Muscle layer of duodenum (tissue), 2 donors: Measurements from ENCODE around the gene MEGF10.

Experiments used
- H3K27ac ChIP-seq: one replicate; pipeline ENCODE4 v1.7.0; 2013; ENCODE audit warnings: mild to moderate bottlenecking, low read length
- H3K27me3 ChIP-seq: one replicate; pipeline ENCODE4 v1.7.0; 2013; ENCODE audit warnings: low read depth, mild to moderate bottlenecking, control low read depth, low read length
- H3K36me3 ChIP-seq, 2 donors: one replicate each; pipeline ENCODE4 v1.7.0; 2013; ENCODE audit warnings: low read length in 2 of 2, control low read depth in 1 of 2, mild to moderate bottlenecking in 1 of 2; ENCODE audit not compliant: insufficient read depth in 2 of 2, control insufficient read depth in 1 of 2
- H3K4me1 ChIP-seq, 2 donors: one replicate each; pipeline ENCODE4 v1.7.0; 2013; ENCODE audit warnings: low read length in 2 of 2, mild to moderate bottlenecking in 2 of 2, control low read depth in 1 of 2, moderate library complexity in 1 of 2; ENCODE audit not compliant: insufficient read depth in 2 of 2, control insufficient read depth in 1 of 2
- H3K4me3 ChIP-seq, 2 donors: one replicate each; pipeline ENCODE4 v1.7.0; 2013; ENCODE audit warnings: low read length in 2 of 2, low read depth in 1 of 2, mild to moderate bottlenecking in 1 of 2
- H3K9me3 ChIP-seq, 2 donors: one replicate each; pipeline ENCODE4 v1.7.0; 2013; ENCODE audit warnings: low read length in 2 of 2, control low read depth in 1 of 2, mild to moderate bottlenecking in 1 of 2; ENCODE audit not compliant: control insufficient read depth in 1 of 2
- donor health status: healthy.

MEGF10 gene

DNA sequence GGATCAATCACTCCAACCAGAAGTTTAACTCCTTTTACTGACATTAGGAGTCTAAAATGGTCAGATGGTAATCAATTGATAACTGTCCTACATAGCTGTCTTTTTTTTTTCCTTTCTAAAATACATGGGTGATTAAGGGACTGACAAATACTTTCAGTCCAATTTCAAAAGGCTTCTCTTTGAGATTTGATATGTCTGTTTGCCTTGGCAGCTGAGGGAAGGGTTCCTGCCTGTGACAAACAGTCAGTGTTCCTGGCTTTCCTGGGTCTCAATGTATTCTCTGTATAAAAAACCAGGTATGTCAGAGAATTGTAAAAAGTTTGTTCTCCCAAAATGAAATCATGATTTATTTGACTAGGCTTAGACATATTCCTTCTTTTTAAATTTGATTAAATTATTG is 84.5 kb downstream of the MEGF10 start:
- Histone ChIP-seq H3K9me3 (peaks cover 0 to 6% of the 10 kb centered on the region in 2 donors), H3K27ac (no peak overlapping the region), H3K4me3 (no peak overlapping the region), H3K4me1 (no peaks in the 10 kb centered on the region), H3K36me3 (no peaks in the 10 kb centered on the region), H3K27me3 (no peaks in the 10 kb centered on the region)

DNA sequence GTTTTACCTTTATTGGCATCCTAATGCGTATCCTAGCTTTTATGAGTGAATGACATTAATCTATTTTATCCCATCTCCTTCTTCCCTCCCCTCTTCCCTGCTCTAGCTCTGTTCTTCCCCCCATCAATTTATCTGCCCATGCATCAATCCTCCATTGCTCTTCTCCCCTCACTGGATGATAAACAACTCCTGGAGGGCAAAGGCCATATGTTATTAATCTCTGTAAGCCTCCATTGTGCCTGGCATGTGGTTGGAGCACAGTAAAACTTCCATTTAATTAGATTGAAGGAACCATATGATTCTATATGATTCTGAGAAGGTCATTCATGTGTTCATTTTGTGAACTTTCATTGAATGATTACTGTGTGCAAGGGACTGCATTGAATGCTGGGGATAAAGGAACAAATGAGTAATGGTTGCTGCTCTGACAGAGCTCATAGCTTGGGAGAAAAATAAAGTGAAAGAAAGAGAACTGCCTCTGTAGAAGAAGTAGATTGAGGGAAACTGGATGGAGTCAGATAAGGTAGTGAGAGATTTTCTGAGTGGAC is 85.0 kb downstream of the MEGF10 start:
- Histone ChIP-seq H3K4me1 (no peaks in the 10 kb centered on the region), H3K4me3 (no peak overlapping the region), H3K27ac (no peak overlapping the region), H3K27me3 (no peaks in the 10 kb centered on the region), H3K9me3 (peaks cover 0 to 6% of the 10 kb centered on the region in 2 donors), H3K36me3 (no peaks in the 10 kb centered on the region)

DNA sequence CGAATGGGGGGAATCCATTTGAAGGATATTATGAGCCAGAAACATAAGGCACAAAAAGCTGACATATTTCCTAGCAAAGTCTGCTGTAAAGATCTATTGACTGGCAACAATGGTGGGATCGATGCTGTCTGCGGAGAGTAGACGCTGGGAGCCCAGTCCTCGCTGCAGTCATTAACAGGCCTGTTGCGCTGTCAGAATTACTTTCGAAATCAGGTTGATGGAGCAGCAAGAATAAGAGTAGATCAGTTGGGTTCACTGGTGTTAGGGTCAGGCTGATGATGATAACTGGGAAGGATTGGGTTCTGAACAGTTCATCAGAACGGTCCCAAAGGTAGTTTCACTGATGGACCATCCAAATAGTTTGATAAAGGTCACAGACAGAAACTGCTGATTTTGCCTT is 87.1 kb downstream of the MEGF10 start:
- Histone ChIP-seq H3K9me3 (peaks cover 0 to 6% of the 10 kb centered on the region in 2 donors), H3K36me3 (no peaks in the 10 kb centered on the region)

DNA sequence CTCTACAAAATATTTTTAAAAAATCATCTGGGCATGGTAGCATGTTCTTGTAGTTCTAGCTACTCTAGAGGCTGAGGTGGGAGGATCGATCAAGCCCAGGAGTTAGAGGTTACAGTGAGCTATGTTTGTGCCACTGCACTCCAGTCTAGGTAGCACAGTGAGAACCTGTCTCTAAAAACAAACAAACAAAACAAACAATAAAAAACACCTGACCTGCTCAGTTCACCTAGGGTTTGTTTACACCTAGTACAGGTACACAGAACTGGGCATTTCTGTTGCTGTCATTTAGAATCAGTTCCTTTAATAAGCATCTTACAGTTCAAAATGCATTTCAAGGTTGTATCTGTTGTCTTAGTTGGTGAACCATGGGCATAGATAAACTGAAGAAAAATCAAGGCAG is 95.3 kb downstream of the MEGF10 start:
- Histone ChIP-seq H3K4me3 (no peak overlapping the region), H3K9me3 (peaks cover 0 to 5% of the 10 kb centered on the region in 2 donors), H3K27ac (no peak overlapping the region), H3K36me3 (no peaks in the 10 kb centered on the region), H3K4me1 (no peaks in the 10 kb centered on the region), H3K27me3 (no peaks in the 10 kb centered on the region)

More for the DNA sequence above, 87.1 kb downstream of the MEGF10 start:
- Histone ChIP-seq H3K27me3 (no peaks in the 10 kb centered on the region), H3K27ac (no peak overlapping the region), H3K4me1 (no peaks in the 10 kb centered on the region), H3K4me3 (no peak overlapping the region)

- no peak overlapping the region for H3K4me3 ChIP-seq
- no peaks in the 10 kb centered on the region for H3K4me1 ChIP-seq
- H3K36me3 ChIP-seq: no peaks in the 10 kb centered on the region
- no peak overlapping the region for H3K27ac ChIP-seq
- H3K27me3 ChIP-seq: no peaks in the 10 kb centered on the region
- peaks cover 0 to 5% of the 10 kb centered on the region in 2 donors for H3K9me3 ChIP-seq
Observed at GRCh38 chr5:127386557-127386956, 96.0 kb downstream of the MEGF10 start.

- Histone ChIP-seq H3K36me3 (no peaks in the 10 kb centered on the region), H3K4me3 (no peak overlapping the region), H3K27me3 (no peaks in the 10 kb centered on the region), H3K4me1 (no peaks in the 10 kb centered on the region), H3K27ac (no peak overlapping the region), H3K9me3 (no peaks in the 10 kb centered on the region)
Observed at GRCh38 chr5:127389601-127390000, 99.0 kb downstream of the MEGF10 start.

GRCh38 chr5:127392762-127393161 is 102.2 kb downstream of the MEGF10 start:
- Histone ChIP-seq H3K9me3 (no peaks in the 10 kb centered on the region), H3K4me1 (no peaks in the 10 kb centered on the region), H3K36me3 (no peaks in the 10 kb centered on the region), H3K27ac (no peak overlapping the region), H3K27me3 (no peaks in the 10 kb centered on the region), H3K4me3 (no peak overlapping the region)

DNA sequence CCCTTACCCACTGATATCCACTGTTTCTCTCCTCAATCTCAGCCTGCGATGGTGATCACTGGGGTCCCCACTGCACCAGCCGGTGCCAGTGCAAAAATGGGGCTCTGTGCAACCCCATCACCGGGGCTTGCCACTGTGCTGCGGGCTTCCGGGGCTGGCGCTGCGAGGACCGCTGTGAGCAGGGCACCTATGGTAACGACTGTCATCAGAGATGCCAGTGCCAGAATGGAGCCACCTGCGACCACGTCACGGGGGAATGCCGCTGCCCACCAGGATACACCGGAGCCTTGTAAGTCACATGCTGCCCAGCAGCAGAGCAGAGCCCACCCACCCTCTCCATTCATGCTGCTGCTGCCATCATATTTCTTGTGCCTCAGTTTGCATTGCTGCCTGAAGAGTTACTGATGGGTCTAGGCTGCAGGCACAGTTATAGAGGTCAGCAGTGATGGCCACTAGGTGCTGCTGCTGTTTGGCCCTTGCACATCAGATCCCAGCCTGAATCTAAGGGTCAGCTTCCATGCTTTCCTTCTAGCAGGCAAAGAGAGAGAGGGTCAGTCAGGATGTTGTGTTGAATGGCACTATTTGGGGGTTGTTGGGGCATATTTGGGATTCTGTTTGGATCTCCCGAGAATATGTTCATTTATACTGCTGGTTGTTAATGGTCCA is 106.0 kb downstream of the MEGF10 start:
- Histone ChIP-seq H3K4me1 (no peaks in the 10 kb centered on the region), H3K36me3 (no peaks in the 10 kb centered on the region), H3K27ac (no peak overlapping the region), H3K4me3 (no peak overlapping the region), H3K9me3 (no peaks in the 10 kb centered on the region), H3K27me3 (no peaks in the 10 kb centered on the region)

- no peak overlapping the region for H3K4me3 ChIP-seq
Observed at GRCh38 chr5:127398508-127398907, 107.9 kb downstream of the MEGF10 start.

DNA sequence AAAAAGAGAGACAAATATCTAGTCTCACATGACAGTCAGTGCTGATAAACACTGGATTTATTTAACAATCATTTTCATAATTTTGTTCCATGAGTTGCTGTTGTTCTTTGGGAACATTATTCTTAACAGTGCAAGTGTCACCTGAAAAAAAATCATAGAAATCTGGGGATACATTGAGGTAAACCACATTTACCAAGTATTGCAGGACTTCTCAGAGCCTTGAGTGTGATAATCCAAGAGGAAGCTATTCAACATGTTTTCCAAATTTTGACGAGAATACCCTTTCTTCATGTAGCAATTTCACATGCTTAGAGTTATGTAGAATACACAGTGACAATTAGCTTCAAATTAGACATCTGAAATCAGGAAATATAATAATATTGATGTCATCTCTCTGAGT is 108.5 kb downstream of the MEGF10 start:
- H3K36me3 ChIP-seq: no peaks in the 10 kb centered on the region
- no peaks in the 10 kb centered on the region for H3K27me3 ChIP-seq
- H3K27ac ChIP-seq: no peak overlapping the region
- no peak overlapping the region for H3K4me3 ChIP-seq
- no peaks in the 10 kb centered on the region for H3K4me1 ChIP-seq
- H3K9me3 ChIP-seq: no peaks in the 10 kb centered on the region

More at GRCh38 chr5:127398508-127398907, 107.9 kb downstream of the MEGF10 start:
- Histone ChIP-seq H3K4me1 (no peaks in the 10 kb centered on the region), H3K27me3 (no peaks in the 10 kb centered on the region), H3K27ac (no peak overlapping the region), H3K36me3 (no peaks in the 10 kb centered on the region), H3K9me3 (no peaks in the 10 kb centered on the region)

- H3K4me3 ChIP-seq: no peak overlapping the region
- H3K9me3 ChIP-seq: no peaks in the 10 kb centered on the region
- no peaks in the 10 kb centered on the region for H3K36me3 ChIP-seq
- H3K27me3 ChIP-seq: no peaks in the 10 kb centered on the region
- no peaks in the 10 kb centered on the region for H3K4me1 ChIP-seq
- H3K27ac ChIP-seq: no peak overlapping the region
Observed at GRCh38 chr5:127400539-127400938, 109.9 kb downstream of the MEGF10 start.
